Neural cell (in vitro differentiated cells): ENCODE results near the gene FAM83G.

ENCODE experiments used
- CTCF ChIP-seq: fragments of 450-650 bp; IDR thresholded peaks from 2 replicates; pipeline ENCODE4 v1.5.1; 2014; ENCODE audit warnings: antibody characterized with exemption, mild to moderate bottlenecking, moderate library complexity; ENCODE audit not compliant: poor library complexity, severe bottlenecking
- EZH2 ChIP-seq: fragments of 200-600, 300-800 bp; shearing (Covaris generic), sonication (generic); IDR thresholded peaks from 2 replicates; pipeline ENCODE4 v1.6.1; 2014; ENCODE audit warnings: antibody characterized with exemption, low read length, borderline replicate concordance, mild to moderate bottlenecking; ENCODE audit not compliant: insufficient read depth, poor library complexity, severe bottlenecking
- POLR2AphosphoS5 ChIP-seq: IDR thresholded peaks from 2 replicates; pipeline ENCODE4 v1.6.1; 2012

- TF ChIP-seq CTCF (no peak), EZH2 (no peak), POLR2AphosphoS5 (no peak)
Observed at GRCh38 chr17:18984273-18985114, 20.1 kb downstream of the FAM83G start.
